Measurements from ENCODE around the gene CAPN9.
"Not testable (repeated sequence)": the region's sequence is repeated elsewhere in the genome, so short reads cannot be mapped to it uniquely, and the experiment has no call there.

The CAPN9 gene

DNA sequence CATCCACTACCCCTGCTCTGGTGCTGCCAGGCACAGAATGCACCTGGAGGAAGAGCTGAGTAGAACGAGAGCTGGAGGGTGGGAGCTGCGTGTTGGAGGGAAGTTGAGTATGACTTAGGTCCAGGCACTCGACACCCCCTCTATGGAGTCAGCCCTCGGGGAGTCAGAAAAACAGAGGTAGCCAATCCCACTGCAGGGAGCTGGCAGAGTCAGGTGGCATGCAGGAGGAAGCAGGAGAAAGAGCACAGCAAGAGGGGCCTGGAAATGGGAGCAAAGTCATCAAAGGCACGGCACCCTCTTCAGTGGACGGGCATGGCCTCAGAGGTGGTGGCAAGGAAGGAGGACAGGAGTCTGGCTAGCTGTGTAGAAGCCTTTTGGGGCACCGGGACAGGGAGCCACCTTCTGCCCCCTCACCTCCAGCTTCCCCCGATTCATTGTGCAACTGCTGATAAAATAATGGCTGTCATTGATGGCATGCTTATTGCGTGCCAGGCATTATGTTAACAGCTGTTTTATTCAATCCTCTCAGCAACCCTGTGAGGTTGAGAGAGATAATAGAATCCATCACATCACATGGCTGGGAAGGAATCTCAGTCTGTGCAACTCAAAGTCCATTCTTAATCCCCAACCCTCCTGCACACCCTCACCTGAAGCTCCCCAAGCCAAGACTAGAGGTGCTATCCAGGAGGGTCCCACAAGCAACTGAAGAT lies 79.1 kb downstream of the CAPN9 start:
- DNase-seq = no peak

GRCh38 chr1:230827081-230827681 lies 80.0 kb downstream of the CAPN9 start:
- DNase-seq = no peak

DNA sequence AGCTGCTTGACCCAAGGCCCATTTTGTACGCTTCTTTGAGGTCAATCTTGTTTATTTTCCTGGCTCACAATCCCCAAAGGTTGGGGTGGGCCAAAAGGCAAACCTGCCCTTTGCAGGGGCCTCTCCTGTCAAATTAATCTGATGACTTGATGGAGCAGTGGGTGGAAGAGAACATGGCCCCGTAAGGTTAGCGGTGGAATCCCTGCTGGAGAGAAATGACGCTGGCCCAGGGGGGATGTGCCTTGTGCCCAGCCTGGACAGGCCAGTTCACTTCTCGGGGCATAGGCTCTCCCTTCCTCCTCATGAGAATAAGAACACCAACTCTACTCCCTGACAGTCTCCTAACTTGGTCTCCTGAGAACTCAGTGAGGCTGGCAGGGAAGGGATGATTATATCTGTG lies 80.6 kb downstream of the CAPN9 start:
- DNase-seq = no peak

GRCh38 chr1:230828421-230828820 lies 81.2 kb downstream of the CAPN9 start:
- DNase-seq = no peak

DNA sequence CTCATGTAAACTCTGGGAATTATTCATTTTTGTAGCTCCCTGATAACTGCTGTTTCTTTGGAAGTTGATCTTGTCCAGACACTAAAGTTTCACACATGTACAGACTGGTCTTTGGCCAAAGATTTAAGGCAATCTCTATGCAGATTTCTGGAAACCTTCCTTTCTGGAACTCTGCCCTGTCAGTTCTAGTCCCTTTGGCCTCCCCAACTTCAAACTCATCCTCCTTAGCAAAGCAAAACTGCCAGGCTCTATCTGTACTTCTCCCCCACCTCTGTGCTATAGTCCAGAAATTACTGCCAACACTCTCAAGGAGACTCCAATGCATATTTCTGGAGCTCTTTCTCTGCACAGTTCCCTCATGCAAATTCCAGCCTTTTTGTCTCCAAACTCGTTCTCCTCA lies 84.6 kb downstream of the CAPN9 start:
- DNase-seq = no peak

GRCh38 chr1:230832476-230832875 lies 85.3 kb downstream of the CAPN9 start:
- DNase-seq = no peak

DNA sequence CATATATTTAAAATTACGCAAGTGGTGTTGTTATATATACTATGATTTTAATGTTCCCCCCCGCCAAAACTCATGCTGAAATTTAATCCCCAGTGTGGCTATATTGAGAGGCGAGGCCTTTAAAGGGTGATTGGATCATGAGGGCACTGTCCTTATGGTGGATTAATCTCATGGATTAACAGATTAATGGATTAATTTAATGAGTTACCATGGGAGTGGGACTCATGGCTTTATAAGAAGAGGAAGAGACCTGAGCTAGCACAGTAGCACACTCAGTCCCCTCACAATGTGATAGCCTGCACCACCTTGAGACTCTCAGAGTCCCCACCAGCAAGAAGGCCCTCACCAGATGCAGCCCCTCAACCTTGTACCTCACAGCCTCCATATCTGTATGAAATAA lies 86.3 kb downstream of the CAPN9 start:
- no peak for DNase-seq

- DNase-seq = no peak
Measured at GRCh38 chr1:230834292-230834691, 87.1 kb downstream of the CAPN9 start.

- DNase-seq = no peak
Measured at GRCh38 chr1:230836347-230836746, 89.2 kb downstream of the CAPN9 start.

GRCh38 chr1:230836793-230837192 lies 89.6 kb downstream of the CAPN9 start:
- no peak for DNase-seq

DNA sequence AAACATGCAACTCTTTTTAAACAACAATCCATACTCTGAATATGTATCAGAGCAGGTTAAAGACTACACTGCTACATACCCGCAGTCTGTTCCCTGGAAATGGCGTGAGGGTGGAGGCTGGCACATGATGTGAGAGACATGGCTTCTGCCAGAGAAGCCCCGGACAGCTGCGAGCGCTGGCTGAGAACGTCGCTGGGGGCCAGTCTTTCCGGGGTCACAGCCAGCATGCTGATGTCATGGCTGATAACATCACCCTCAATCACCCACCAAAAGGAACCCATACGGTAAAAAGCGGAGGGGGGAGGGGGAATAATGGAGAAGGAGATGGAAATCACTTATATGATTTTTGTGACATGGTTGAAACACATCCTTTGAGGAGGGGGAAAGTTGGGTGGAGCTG lies 92.0 kb downstream of the CAPN9 start:
- DNase-seq = no peak

DNA sequence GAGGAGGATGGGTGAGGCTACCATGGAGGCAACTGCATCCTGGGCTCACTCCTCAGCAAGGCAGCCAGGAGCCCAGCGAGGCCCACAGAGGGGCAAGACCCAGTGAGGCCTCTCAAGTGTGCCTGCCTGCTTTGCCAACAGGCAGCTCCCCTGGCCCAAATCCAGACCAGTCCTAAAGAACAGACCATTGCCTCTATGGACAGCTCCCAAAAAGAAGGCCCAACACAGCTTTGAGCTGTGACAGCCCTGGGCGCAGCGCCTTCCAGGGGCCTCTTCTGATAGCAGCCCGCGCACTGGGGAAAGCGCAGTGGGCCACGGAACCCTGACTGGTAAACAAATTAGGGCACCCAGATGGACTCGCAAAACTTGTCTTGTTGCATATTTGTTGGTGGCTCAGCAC lies 95.6 kb downstream of the CAPN9 start:
- no peak for DNase-seq

DNA sequence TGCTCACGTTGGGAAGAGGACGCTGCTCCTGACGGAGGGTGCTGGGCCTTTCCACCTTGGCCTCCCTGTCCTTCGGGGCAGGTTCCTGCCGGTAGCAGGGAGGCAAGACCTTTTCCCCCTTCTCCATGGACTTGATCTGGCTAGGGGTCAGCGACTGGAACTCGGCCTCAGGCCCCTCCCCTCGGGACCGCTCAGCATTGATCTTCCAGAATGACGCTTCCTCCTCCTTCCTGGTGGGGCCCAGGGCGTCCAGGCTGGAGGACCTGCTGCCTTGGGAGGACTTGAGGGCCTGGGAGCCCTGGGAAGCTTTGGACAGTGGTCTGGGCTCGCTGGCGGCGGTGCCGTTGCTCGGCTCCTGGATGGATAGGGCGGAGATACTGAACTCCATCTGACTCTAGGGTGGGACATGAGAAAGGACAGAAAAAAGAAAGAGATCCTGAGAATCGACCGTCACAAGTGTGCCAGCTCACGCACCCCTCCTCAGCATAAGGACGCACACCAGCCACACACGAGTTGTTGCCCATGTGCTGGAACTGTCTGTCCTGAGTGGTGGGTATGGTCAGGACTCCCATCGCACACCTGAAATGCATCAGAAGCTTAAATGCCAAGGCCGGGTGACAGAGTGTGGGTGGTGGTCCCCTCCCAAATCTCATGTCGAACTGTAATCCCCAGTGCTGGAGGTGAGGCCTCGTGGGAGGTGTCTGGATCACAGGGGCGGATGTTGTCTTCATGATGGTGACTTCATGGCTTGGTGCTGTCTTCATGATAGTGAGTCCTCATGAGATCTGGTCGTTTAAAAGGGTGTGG lies 96.5 kb downstream of the CAPN9 start:
- DNase-seq = no peak

- DNase-seq = no peak
Measured at GRCh38 chr1:230844561-230844960, 97.4 kb downstream of the CAPN9 start.

GRCh38 chr1:230845184-230845583 lies 98.0 kb downstream of the CAPN9 start:
- DNase-seq = not testable (repeated sequence)

GRCh38 chr1:230848235-230848634 lies 101.0 kb downstream of the CAPN9 start:
- no peak for DNase-seq

DNA sequence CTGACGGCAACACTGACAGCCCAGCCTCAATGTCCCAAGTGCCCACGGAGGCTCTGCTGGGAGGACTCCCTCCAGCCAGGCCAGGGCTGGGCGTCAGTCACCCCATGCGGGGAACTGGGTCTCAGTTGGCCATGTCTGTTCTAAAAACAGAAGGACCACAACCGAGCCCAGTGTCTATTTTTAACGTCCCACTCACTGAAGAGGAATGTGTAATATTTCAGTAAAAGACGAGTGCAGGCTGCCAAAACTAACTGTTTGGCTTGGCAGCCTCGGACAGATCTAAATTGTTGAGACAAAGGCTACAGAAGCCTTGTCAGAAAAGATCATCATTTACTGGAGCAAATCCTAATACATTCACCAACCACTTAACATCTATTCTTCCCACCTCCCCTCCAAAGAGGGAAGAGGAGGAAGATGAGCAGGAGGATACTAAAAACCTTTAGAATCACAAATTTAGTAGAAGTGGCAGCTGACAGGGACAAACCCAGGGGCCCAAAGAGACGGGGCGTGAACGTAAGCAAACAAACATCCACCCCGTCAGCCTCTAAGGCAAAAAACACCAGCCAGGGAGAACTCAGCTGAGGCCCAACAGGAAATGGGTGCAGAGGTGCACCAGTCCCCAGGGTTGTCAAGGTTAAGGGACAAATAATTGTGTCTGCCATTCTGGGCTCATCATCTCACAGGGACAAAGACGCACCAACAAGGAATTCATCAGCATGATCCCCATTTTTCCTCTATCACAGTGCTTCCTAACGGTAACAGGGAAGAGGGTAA lies 102.5 kb downstream of the CAPN9 start:
- no peak for DNase-seq

- no peak for DNase-seq
Measured at GRCh38 chr1:230850547-230850946, 103.4 kb downstream of the CAPN9 start.

DNA sequence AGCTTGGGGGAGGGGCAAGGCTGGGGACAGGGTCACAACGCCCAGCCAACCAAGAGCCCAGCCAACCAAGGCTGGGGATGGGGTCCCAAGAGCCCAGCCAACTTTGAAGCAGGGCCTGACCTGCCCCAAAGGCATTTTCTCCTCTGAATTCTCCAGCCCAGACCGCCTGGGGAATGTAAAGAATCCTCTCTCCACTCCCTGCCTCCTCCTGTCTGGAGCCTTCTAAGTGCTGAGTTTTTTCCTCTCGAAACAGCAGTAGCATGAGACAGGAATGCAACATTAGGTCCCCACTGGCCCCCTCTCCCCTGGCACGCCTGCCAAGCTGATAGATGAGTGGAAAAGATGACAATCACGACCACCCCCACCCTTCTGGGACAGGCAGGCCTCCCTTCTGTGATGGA lies 104.1 kb downstream of the CAPN9 start:
- no peak for DNase-seq

All from T-helper 2 cell (primary cell).